Spleen (tissue), 11 donors: ENCODE results near the gene RAD9A. TPM values are rescaled to one million over a fixed set of nuclear protein-coding genes. Genes with fewer than 3 reads are reported as not detected.
A peak's percentile ranks its signal among the peaks of the same experiment; 100 is the strongest.

Source experiments
- DNase-seq: peaks from one replicate; pipeline ENCODE4 v3.0.0-alpha.2; 2020
- H3K27ac ChIP-seq, 8 donors: fragments of 200-600 bp; sonication (generic) in 7 of 8; 1 replicate in 4 of 8; 2 replicates in 4 of 8; pipeline versions ENCODE4 v1.5.0 to v1.8.0; 2016 to 2021; ENCODE audit warnings: inconsistent platforms in 4 of 8, mild to moderate bottlenecking in 4 of 8, moderate library complexity in 1 of 8
- H3K27me3 ChIP-seq, 7 donors: fragments of 200-600 bp; sonication (generic) in 6 of 7; replicated peaks in 1 of 7; 1 replicate in 4 of 7; 2 replicates in 3 of 7; pipeline versions ENCODE4 v1.5.0 to v1.8.0; 2016 to 2021; ENCODE audit warnings: inconsistent platforms in 3 of 7, mild to moderate bottlenecking in 1 of 7
- H3K36me3 ChIP-seq, 6 donors: fragments of 200-600 bp; sonication (generic) in 5 of 6; 1 replicate in 4 of 6; 2 replicates in 2 of 6; pipeline versions ENCODE4 v1.5.0 to v1.8.0; 2016 to 2021; ENCODE audit warnings: inconsistent platforms in 2 of 6
- H3K4me1 ChIP-seq, 6 donors: fragments of 200-600 bp; sonication (generic) in 5 of 6; 1 replicate in 3 of 6; 2 replicates in 3 of 6; pipeline versions ENCODE4 v1.5.0 to v1.8.0; 2016 to 2021; ENCODE audit warnings: inconsistent platforms in 3 of 6
- H3K4me3 ChIP-seq, 8 donors: fragments of 200-600 bp; sonication (generic) in 7 of 8; 1 replicate in 4 of 8; 2 replicates in 4 of 8; pipeline versions ENCODE4 v1.5.0 to v1.8.0; 2016 to 2021; ENCODE audit warnings: inconsistent platforms in 4 of 8, mild to moderate bottlenecking in 4 of 8, moderate library complexity in 2 of 8
- H3K9me3 ChIP-seq, 8 donors: fragments of 200-600 bp; sonication (generic) in 7 of 8; 1 replicate in 4 of 8; 2 replicates in 4 of 8; pipeline versions ENCODE4 v1.5.0 to v1.8.0; 2016 to 2021; ENCODE audit warnings: inconsistent platforms in 4 of 8
- CTCF ChIP-seq, 11 experiments: fragments of 200-600 bp in 7 of 11; fragments of 450-650 bp in 4 of 11; sonication (generic) in 4 of 11; IDR thresholded peaks in 8 of 11; conservative IDR thresholded peaks in 3 of 11; 1 replicate in 7 of 11; 2 replicates in 4 of 11; pipeline versions ENCODE4 v1.4.0 to v1.8.0; 2016 to 2021; ENCODE audit warnings: antibody characterized with exemption in 11 of 11, inconsistent platforms in 4 of 11, mild to moderate bottlenecking in 1 of 11
- POLR2A ChIP-seq, 3 donors: fragments of 450-650 bp; IDR thresholded peaks; one replicate each; pipeline ENCODE4 v1.5.1; 2017; ENCODE audit warnings: antibody characterized with exemption in 3 of 3, mild to moderate bottlenecking in 1 of 3
- POLR2AphosphoS5 ChIP-seq, 3 donors: sonication (generic); formaldehyde crosslinking; IDR thresholded peaks; one replicate each; pipeline ENCODE4 v1.5.1; 2017; ENCODE audit warnings: antibody characterized with exemption in 3 of 3
- WGBS, 5 donors: extraction: QIAGEN DNeasy Blood & Tissue Kit in 3 of 5; methylation state at CpG; one replicate each; pipeline versions ENCODE4 v1.1.5 to v1.1.7; 2013 to 2018; 5-methylcytosine and 5-hydroxymethylcytosine counted together
- intact Hi-C: fragments of 100-400 bp; cut with DNase I; formaldehyde crosslinking; loops from one replicate; pipeline ENCODE4 v1.15.0; 2023; ENCODE audit warnings: low total_unique reads
- polyA plus RNA-seq, 3 donors: library from polyadenylated mRNA; stranded (reverse); fragments of 200-250 nt; gene quantifications; one replicate each; pipeline ENCODE4 v1.2.1, GENCODE V29; 2013
- total RNA-seq, 7 donors: library from RNA; depleted of rRNA in 3 of 7; stranded (reverse); fragments of >200 nt in 3 of 7; fragmentation: NEBNext Ultra II Directional in 4 of 7; extraction: Animal tissue kit (Norgen Biotek cat#: 25700) in 4 of 7; gene quantifications; one replicate each; pipeline versions ENCODE4 v1.1.0 to v1.2.1, GENCODE V29; 2016 to 2021
- donor health status: healthy with polysubstance abuse.
- donor health status: DM: no; HTN: no; CAD: no; lungs with moderate emphysema.
- donor health status: DM: no; HTN: no; CAD: no.
- donor health status: Bipolar disorder and iron deficiency.
- donor health status: healthy.
- donor health status: DM: no; HTN: no; CAD: no.
- donor health status: DM: yes; HTN: yes; CAD: no.

The RAD9A gene
- total and polyA plus RNA-seq, 10 donors, result 18.2 to 44.8 (median 30.1) TPM

DNA sequence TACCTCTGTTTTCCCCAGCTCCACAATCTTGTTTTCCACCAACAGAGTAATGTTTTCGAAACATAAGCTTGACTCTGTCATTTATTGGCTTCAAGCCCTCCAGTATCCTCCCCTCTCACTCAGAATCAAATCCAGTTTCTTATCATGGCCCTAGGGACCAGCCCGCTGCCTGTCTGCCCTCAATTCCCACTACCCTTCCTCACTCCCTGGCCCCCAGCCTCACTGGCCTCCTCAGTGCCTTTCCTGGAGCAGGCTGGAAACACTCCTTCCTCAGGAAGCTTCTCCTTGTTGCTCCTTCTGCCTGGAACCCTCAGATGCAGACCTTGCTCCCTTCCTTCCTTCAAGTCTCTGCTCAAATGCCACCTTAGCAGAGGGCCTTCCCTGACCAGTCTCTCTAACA, 42.3 kb upstream of the RAD9A start:
- peaks cover 0 to 11% (median 0%) of the 10 kb centered on the region in 6 donors for H3K36me3 ChIP-seq
- H3K9me3 ChIP-seq, result no peaks in the 10 kb centered on the region
- peaks cover 64 to 95% (median 83%) of the 10 kb centered on the region in 6 donors for H3K4me1 ChIP-seq
- 85 to 90% (median 88%) methylated on average over 2 of the region's 2 CpGs for WGBS, 5 donors
- no peak overlapping the region for H3K4me3 ChIP-seq
- DNase-seq, result no peak
- H3K27me3 ChIP-seq, result no peaks in the 10 kb centered on the region
- intact Hi-C loops, result loop anchor here (5.0 kb wide), 1 partner anchor 33 kb away; no protein-coding TSS in a partner anchor
- H3K27ac ChIP-seq, result peak overlapping the region in 7 of 8 donors; percentile 1 to 99 (median 37)
- no peak for TF ChIP-seq POLR2A (IDR thresholded peaks at IDR 0.05)
- no peak for TF ChIP-seq CTCF (IDR thresholded peaks at IDR 0.05 in 8 of 11, conservative IDR thresholded peaks at IDR 0.05 in 3 of 11)
- no peak for TF ChIP-seq POLR2AphosphoS5 (IDR thresholded peaks at IDR 0.05)

DNA sequence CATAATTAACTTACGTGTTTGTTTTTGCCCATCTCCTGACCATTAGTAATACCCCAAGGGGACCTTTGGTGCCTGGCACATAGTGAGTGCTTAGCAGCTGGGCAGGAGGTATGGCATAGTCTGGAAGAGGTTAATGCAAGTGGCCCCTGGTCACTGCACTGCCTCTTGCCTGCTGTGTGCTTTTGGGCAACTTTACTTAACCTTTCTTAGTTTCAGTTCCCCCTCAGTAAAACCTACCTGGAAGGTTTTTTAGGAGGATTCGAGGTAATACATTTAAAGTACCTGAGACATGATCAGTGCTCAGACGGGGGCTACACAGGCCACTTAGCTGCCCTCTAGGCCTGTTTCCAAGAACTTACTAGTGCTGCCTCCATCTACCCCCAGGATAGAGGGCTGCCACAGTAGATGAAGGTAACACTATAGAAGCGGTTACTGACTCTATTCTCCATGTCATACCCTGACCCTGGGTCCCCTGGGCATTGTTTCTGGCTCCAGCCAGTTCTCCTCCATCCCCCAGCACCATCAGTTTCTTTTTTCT, 41.8 kb upstream of the RAD9A start:
- no peak overlapping the region for H3K4me3 ChIP-seq
- no peaks in the 10 kb centered on the region for H3K9me3 ChIP-seq
- WGBS, 5 donors, result 71 to 80% (median 78%) methylated on average over 4 of the region's 4 CpGs
- DNase-seq, result no peak
- peak overlapping the region in 7 of 8 donors; percentile 1 to 99 (median 37) for H3K27ac ChIP-seq
- intact Hi-C loops, result loop anchor here (5.0 kb wide), 1 partner anchor 32 kb away; no protein-coding TSS in a partner anchor
- no peak for TF ChIP-seq CTCF (IDR thresholded peaks at IDR 0.05 in 8 of 11, conservative IDR thresholded peaks at IDR 0.05 in 3 of 11)
- TF ChIP-seq POLR2A (IDR thresholded peaks at IDR 0.05), result no peak
- TF ChIP-seq POLR2AphosphoS5 (IDR thresholded peaks at IDR 0.05), result no peak
- H3K36me3 ChIP-seq, result peaks cover 0 to 11% (median 0%) of the 10 kb centered on the region in 6 donors
- peaks cover 64 to 95% (median 83%) of the 10 kb centered on the region in 6 donors for H3K4me1 ChIP-seq
- H3K27me3 ChIP-seq, result no peaks in the 10 kb centered on the region

DNA sequence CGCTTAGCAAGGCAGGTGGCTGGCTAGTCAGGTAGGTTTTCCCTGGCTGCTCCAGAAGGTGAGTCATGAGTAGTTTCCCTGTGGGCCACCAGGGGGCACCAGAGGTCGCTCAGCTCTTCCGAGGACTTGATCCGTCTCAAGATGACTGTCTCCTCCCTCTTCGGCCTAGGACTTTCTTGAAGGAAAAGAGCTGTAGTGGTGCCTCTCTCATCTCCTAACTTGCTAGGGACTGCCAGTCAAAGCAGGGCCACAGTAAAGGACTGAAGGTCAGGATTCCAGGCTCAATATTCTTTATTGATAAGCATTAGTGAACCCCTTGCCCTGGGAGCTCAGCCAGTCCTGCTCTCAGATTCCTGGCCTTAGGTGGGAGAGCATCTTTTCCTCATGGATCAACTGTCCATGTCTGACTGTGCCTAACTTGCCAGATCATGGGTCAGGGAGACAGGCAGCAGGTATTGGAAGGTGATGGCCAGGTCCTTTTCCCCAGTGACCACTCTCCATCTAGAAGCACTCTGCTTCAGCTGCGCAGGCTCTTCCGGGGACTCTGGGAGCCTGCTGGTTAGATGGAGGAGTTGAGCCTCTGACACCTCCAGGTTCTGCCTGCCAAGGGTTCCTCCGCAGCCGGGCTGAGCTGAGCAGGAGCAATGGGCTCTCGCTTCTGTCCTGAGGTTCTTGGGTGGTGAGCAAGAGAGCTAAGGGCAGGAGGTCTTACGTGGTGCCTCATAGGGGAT, 40.3 kb upstream of the RAD9A start:
- WGBS, 5 donors, result 51 to 57% (median 55%) methylated on average over 10 to 11 of the region's 11 CpGs

More for the DNA sequence above, 40.3 kb upstream of the RAD9A start:
- Histone ChIP-seq H3K27me3 (no peaks in the 10 kb centered on the region), H3K9me3 (no peaks in the 10 kb centered on the region), H3K27ac (peak overlapping the region; percentile 90 to 100 (median 100)), H3K4me1 (peaks cover 69 to 95% (median 83%) of the 10 kb centered on the region in 6 donors), H3K36me3 (peaks cover 0 to 11% (median 0%) of the 10 kb centered on the region in 6 donors), H3K4me3 (peak overlapping the region in 6 of 8 donors; percentile 61 to 78 (median 66))
- peak; percentile 90 for DNase-seq
- TF ChIP-seq POLR2AphosphoS5 (IDR thresholded peaks at IDR 0.05) (peak in 2 of 3 donors; percentile 36 to 59), CTCF (IDR thresholded peaks at IDR 0.05 in 8 of 11, conservative IDR thresholded peaks at IDR 0.05 in 3 of 11) (peak; percentile 80 to 96 (median 91)), POLR2A (IDR thresholded peaks at IDR 0.05) (no peak)
- intact Hi-C loops, result no loop called here
